ENCODE data around the gene TMEM63A. TPM values are rescaled to one million over a fixed set of nuclear protein-coding genes. Genes with fewer than 3 reads are reported as not detected.

Gene TMEM63A
- total RNA-seq: 5.8 and 15.8 TPM in 2 replicates

DNA sequence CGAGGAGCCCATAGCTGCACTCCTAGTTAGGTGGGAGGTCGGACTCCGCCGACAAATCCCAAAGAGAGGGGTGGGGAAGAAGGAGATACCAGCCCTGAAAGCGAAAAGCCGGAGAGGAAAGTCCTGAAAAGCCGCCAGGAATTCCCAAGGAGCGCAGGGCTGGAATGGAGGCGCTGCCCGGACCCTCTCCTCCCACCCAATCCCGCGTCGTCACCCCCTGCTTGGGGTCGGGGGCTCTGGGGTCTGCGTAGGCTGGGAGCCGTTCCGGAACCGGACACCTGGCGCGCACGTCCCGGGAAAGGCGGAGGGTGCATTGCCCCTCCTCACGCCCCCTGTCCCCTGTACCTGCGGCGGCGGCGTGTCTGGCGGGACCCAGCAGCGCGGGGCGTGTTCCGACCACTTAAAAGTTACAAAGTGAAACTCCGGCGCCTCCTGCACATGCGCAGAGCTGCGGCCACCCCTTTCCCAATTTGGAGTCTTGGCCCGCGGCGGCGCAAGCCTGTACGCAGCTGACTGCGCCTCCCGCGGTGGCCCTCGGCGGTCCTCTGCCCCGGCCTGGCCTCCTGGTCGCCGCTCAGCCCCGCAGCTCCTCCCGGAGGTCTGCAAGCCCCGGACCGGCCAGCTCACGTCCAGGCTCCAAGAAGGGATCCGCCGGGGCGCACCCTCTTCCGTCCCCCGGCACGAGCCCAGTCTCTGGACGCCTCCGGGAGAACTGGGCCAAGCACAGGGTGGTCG is at the start of gene TMEM63A:
TMEM63A (minus strand) TSS at position 422 of the 735 bp plus-strand sequence. CDS start 4,800 bp downstream, outside the sequence.

DNA sequence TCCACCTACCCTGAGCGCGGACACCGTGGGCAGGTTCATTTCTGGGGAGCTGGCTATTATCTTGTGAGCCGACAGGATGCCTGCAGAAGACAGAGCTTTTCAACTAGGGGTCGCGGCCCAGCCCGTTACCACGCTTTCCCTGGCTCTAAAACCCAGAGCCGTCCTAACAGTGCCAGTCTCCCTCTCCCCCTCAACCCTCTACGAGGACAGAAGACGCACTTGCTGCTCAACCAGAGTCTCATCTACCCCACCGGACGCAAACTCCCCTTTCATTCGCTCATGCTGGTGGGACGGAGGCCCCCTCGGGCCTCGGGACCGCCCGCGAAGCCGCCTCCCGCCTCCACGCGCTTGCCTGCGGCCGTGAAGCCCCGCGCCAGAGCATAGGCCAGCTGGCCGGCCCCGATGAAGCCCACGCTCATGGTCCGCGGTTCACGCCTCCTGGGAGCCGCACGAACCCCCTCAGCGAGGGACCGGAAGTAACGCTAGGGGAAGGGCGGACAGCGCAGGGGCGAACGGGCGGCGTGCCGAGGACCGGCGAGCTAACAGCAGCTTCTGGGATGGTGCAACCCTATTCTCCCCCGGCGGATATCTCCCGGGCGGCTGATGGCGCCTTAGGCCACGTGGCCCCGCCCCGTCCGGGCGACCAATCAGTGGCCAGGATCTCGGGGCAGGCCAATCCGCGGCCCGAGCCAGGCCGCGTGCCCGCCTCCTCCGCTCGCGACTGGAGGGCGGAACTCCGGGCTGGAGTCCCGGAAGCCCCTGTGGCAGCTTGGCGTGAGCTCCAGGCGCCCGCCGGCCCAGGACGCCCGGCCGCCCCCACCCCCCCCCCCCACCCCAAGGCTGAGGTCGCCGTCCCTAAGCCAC is 41.7 kb upstream of the TMEM63A start, which contains the start of gene PYCR2:
PYCR2 (minus strand) TSS at position 559 of the 864 bp plus-strand sequence; CDS start at position 419, 140 bp downstream.

DNA sequence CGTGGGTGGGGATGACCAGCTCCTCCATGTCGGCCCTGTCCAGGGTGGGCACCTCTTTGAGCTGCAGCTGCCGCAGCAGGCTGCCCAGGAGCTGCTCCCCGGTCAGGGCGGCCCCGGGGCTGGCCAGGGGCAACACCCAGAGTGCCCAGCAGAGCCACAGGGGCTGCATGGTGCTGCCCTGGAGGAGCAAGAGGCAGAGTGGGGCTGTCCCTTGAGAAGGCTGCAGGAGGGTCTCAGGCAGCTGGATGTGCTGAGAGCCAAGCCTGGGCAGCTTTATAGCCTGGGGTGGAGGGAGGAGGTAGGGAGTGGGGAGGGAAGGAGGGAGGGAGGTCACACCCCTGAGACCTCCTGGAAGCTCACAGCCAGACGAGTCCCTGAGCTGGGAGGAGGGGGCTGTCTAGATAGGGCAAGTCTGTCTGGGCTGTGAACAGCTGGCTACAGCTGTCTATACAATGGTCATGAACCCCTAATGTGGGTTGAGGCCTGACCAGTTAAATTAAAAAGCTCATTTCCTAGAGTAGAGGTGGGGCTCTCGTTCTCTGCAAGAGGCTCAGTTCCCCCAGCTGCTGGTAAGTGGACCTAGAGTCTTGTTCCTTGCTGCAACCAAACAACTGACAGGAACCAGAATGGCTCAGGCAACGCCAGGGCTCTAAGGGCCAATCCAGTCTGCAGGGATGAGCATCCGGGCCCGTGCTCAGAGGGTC is 6.9 kb upstream of the TMEM63A start, which contains the start of gene LEFTY1:
LEFTY1 (minus strand) TSS at position 249 of the 704 bp plus-strand sequence; CDS start at position 169, 80 bp downstream.

DNA sequence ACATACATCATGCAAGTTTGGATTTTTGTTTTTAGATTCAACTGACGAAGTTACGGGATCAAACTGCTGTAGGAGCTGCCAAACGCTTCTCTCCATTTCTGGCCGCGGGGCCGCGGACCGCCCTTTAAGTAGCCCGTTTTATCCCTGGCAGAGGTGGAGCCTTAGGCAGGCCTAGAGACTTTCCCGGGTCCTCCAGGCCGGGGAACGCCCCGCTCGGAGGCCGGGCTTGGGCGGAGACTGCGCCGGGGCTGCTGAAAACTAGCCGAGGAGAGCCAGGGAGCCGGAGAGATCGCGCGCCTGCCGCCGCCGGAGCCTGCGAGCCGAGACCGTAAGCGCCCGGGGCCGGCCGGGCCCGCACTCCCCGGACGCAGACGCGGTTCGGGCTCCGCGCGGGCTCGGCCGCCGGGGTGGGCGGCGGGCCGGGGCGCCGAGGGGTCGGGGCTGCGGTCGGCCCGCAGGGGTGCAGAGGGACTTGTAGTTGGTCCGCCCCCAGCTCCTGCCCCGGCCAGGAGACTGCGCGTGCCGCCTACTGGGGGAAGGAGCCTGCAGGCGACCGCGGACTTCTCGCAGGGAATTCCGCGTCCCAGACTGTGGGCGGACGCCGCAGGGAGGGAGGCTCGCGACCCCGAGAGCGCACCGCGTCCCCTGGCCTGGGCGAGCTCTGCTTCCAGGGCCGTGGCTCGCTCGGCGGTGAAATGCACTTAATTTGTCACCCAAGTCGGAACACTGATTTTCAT is 72.2 kb downstream of the TMEM63A start, which contains the start of gene EPHX1:
EPHX1 (plus strand) TSS at position 283 of the 737 bp plus-strand sequence. CDS start 18,606 bp downstream, outside the sequence.

Other genes with a start within 250 kb of the TMEM63A start
- gene ENAH, start 229.3 kb downstream of the TMEM63A start, total RNA-seq: 25.0 and 51.1 TPM in 2 replicates
- gene SRP9, start 104.6 kb downstream of the TMEM63A start, total RNA-seq: 303 and 378 TPM in 2 replicates
- 2.9 and 7.9 TPM in 2 replicates for gene EPHX1, start 72.3 kb downstream of the TMEM63A start, total RNA-seq
- under 0.01 TPM in 1 of 2 replicates, not detected in the other for gene LEFTY1, start 6.8 kb upstream of the TMEM63A start, total RNA-seq
- 37.7 and 46.8 TPM in 2 replicates for gene PYCR2, start 41.9 kb upstream of the TMEM63A start, total RNA-seq
- not detected in 2 replicates for gene LEFTY2, start 58.8 kb upstream of the TMEM63A start, total RNA-seq
- 28.9 and 31.9 TPM in 2 replicates for gene SDE2, start 117.0 kb upstream of the TMEM63A start, total RNA-seq
- gene H3-3A, start 180.3 kb upstream of the TMEM63A start, total RNA-seq: 189 and 217 TPM in 2 replicates

Data from epithelial cell of umbilical artery (primary cell).